ENCODE results near the gene SLC35B4. TPM values are rescaled to one million over a fixed set of nuclear protein-coding genes. Genes with fewer than 3 reads are reported as not detected.
"Not testable (repeated sequence)": the region's sequence is repeated elsewhere in the genome, so short reads cannot be mapped to it uniquely, and the experiment has no call there.

Gene SLC35B4
- total RNA-seq, 2 donors from 2014 or later, result 9.1 to 10.8 TPM

GRCh38 chr7:134298902-134299683, 17.6 kb downstream of the SLC35B4 start:
- ATAC-seq, result no peak
- intact Hi-C loops (cut with DNase I), result no loop called here

GRCh38 chr7:134297489-134297888, 19.2 kb downstream of the SLC35B4 start:
- ATAC-seq, result no peak
- DNase-seq, result no peak
- intact Hi-C loops (cut with DNase I), result no loop called here

More at GRCh38 chr7:134298902-134299683, 17.6 kb downstream of the SLC35B4 start:
- no peak for DNase-seq

- intact Hi-C loops (cut with DNase I); DNase-seq; ATAC-seq: not testable (repeated sequence)
Observed at GRCh38 chr7:134295982-134296381, 20.7 kb downstream of the SLC35B4 start.

- intact Hi-C loops (cut with DNase I), result no loop called here
- DNase-seq (no peak), ATAC-seq (peak; percentile 34 to 68)
Observed at GRCh38 chr7:134293002-134293740, 23.6 kb downstream of the SLC35B4 start.

GRCh38 chr7:134290286-134290685, 26.4 kb downstream of the SLC35B4 start:
- peak in 1 of 2 donors; percentile 76 for ATAC-seq
- intact Hi-C loops (cut with DNase I), result no loop called here
- no peak for DNase-seq

- intact Hi-C loops (cut with DNase I), result no loop called here
- DNase-seq (no peak), ATAC-seq (peak in 1 of 2 donors; percentile 24)
Observed at GRCh38 chr7:134289841-134290240, 26.9 kb downstream of the SLC35B4 start.

- DNase-seq, result no peak
- ATAC-seq, result peak in 1 of 2 donors; percentile 67
- intact Hi-C loops (cut with DNase I), result no loop called here
Observed at GRCh38 chr7:134289423-134289822, 27.3 kb downstream of the SLC35B4 start.

GRCh38 chr7:134287916-134288659, 28.6 kb downstream of the SLC35B4 start:
- intact Hi-C loops (cut with DNase I), result no loop called here
- ATAC-seq (no peak), DNase-seq (no peak)

- ATAC-seq, result no peak
- intact Hi-C loops (cut with DNase I), result no loop called here
- no peak for DNase-seq
Observed at GRCh38 chr7:134284952-134285351, 31.8 kb downstream of the SLC35B4 start.

- intact Hi-C loops (cut with DNase I), result no loop called here
- ATAC-seq, result no peak
Observed at GRCh38 chr7:134284011-134284410, 32.7 kb downstream of the SLC35B4 start.

GRCh38 chr7:134280508-134280907, 36.2 kb downstream of the SLC35B4 start:
- ATAC-seq (no peak), DNase-seq (no peak)
- intact Hi-C loops (cut with DNase I), result no loop called here

More at GRCh38 chr7:134284011-134284410, 32.7 kb downstream of the SLC35B4 start:
- DNase-seq, result no peak

- DNase-seq, result no peak
- no peak for ATAC-seq
- intact Hi-C loops (cut with DNase I), result no loop called here
Observed at GRCh38 chr7:134279898-134280297, 36.8 kb downstream of the SLC35B4 start.

- no peak for ATAC-seq
- DNase-seq, result no peak
- intact Hi-C loops (cut with DNase I), result no loop called here
Observed at GRCh38 chr7:134279336-134279735, 37.4 kb downstream of the SLC35B4 start.

GRCh38 chr7:134278502-134279153, 38.1 kb downstream of the SLC35B4 start:
- intact Hi-C loops (cut with DNase I), result no loop called here
- DNase-seq, result no peak
- ATAC-seq, result no peak

GRCh38 chr7:134276951-134277350, 39.8 kb downstream of the SLC35B4 start:
- ATAC-seq, result no peak
- intact Hi-C loops (cut with DNase I), result no loop called here
- DNase-seq, result no peak

GRCh38 chr7:134262322-134262721, 54.4 kb downstream of the SLC35B4 start:
- ATAC-seq (no peak), DNase-seq (no peak)
- intact Hi-C loops (cut with DNase I), result no loop called here

GRCh38 chr7:134255814-134256213, 60.9 kb downstream of the SLC35B4 start:
- intact Hi-C loops (cut with DNase I), result no loop called here
- ATAC-seq (no peak), DNase-seq (no peak)

GRCh38 chr7:134254311-134254710, 62.4 kb downstream of the SLC35B4 start:
- intact Hi-C loops (cut with DNase I), result no loop called here
- no peak for ATAC-seq
- DNase-seq, result no peak

- ATAC-seq, result no peak
- intact Hi-C loops (cut with DNase I), result no loop called here
Observed at GRCh38 chr7:134248196-134248595, 68.5 kb downstream of the SLC35B4 start.

More at GRCh38 chr7:134248196-134248595, 68.5 kb downstream of the SLC35B4 start:
- no peak for DNase-seq

All from left cardiac atrium (tissue), 4 donors.